K562 (cell line): ENCODE results near the gene MANF. TPM values are rescaled to one million over a fixed set of nuclear protein-coding genes. Genes with fewer than 3 reads are reported as not detected.

Experiments
- ATAC-seq: fragments of 200-7000 bp; cut with Tn5 transposase; 3 replicates; pipeline ENCODE4 v1.9.1; 2020; ENCODE audit warnings: moderate library complexity
- BruUV-seq: library from RNA; stranded (reverse); fragments of 400-500 nt; replicated peaks from 2 replicates; lab custom pipeline; 2021; lab: Mats Ljungman, UMichigan
- CTCF ChIA-PET: fragments of 300-600 bp; formaldehyde crosslinking; extraction: SDS; loops from one replicate; lab custom pipeline; 2021; ENCODE audit warnings: low intra/inter-chr PET ratio; lab: Yijun Ruan, JAX
- POLR2A ChIA-PET: fragments of 300-600, 350-650 bp; sonication (Branson Sonifier 250); formaldehyde crosslinking; extraction: SDS; loops from one replicate; lab custom pipeline; 2021; ENCODE audit warnings: antibody characterized with exemption, inconsistent platforms; lab: Yijun Ruan, JAX
- DNase-seq, 4 experiments: peaks; one replicate each; pipeline versions ENCODE4 v3.0.0 to v3.0.0-alpha.2; 2011 to 2018; ENCODE audit warnings: low spot score in 3 of 4, mixed read lengths in 3 of 4; ENCODE audit errors: extremely low read depth in 1 of 4
- FAIRE-seq: peaks from 2 replicates; lab custom pipeline; 2011; peaks lifted over from hg19 to GRCh38; lab: Jason Lieb, UNC
- H2AFZ ChIP-seq: 2 replicates; pipeline ENCODE4 v1.6.0; 2011; ENCODE audit warnings: low read depth, low read length, control low read depth, inconsistent platforms
- H3K27ac ChIP-seq: fragments of 200-600 bp; 3 replicates; pipeline ENCODE4 v1.8.0; 2011; ENCODE audit warnings: low read depth, mild to moderate bottlenecking, control low read depth, inconsistent platforms, low read length, moderate library complexity, mixed read lengths; ENCODE audit errors: extremely low read depth
- H3K27me3 ChIP-seq, 2 experiments: fragments of 300-600 bp in 1 of 2; 2 replicates in 1 of 2; 3 replicates in 1 of 2; pipeline versions ENCODE4 v1.6.0 to v1.8.0; 2011; ENCODE audit warnings: inconsistent platforms in 2 of 2, low read length in 2 of 2, mild to moderate bottlenecking in 1 of 2, mixed read lengths in 1 of 2, moderate library complexity in 1 of 2; ENCODE audit not compliant: control insufficient read depth in 2 of 2, insufficient read depth in 2 of 2
- H3K36me3 ChIP-seq: fragments of 300-600 bp; 3 replicates; pipeline ENCODE4 v1.8.0; 2011; ENCODE audit warnings: mild to moderate bottlenecking, low read length, inconsistent platforms; ENCODE audit not compliant: control insufficient read depth, insufficient read depth
- H3K4me1 ChIP-seq, 2 experiments: fragments of 200-600 bp in 1 of 2; replicated peaks in 1 of 2; 2 replicates in 1 of 2; 3 replicates in 1 of 2; pipeline versions ENCODE4 v1.5.1 to v1.8.0; 2011; ENCODE audit warnings: inconsistent platforms in 2 of 2, low read length in 2 of 2, mild to moderate bottlenecking in 1 of 2, mixed read lengths in 1 of 2, moderate library complexity in 1 of 2; ENCODE audit not compliant: control insufficient read depth in 2 of 2, insufficient read depth in 2 of 2
- H3K4me2 ChIP-seq: 2 replicates; pipeline ENCODE4 v1.6.1; 2011; ENCODE audit warnings: low read length, control low read depth, inconsistent platforms, mixed read lengths; ENCODE audit not compliant: insufficient read depth
- H3K4me3 ChIP-seq: fragments of 200-600 bp; sonication (generic), shearing (Covaris generic); 2 replicates; pipeline ENCODE4 v1.5.1; 2016; ENCODE audit warnings: control low read depth, inconsistent platforms
- H3K79me2 ChIP-seq: fragments of 200-600 bp; 3 replicates; pipeline ENCODE4 v1.8.0; 2011; ENCODE audit warnings: low read length, inconsistent platforms; ENCODE audit not compliant: control insufficient read depth, insufficient read depth
- H3K9ac ChIP-seq, 2 experiments: 2 replicates each; pipeline versions ENCODE4 v1.6.0 to v1.6.1; 2011; ENCODE audit warnings: low read depth in 2 of 2, low read length in 2 of 2, control low read depth in 1 of 2, inconsistent platforms in 1 of 2, mild to moderate bottlenecking in 1 of 2, mixed read lengths in 1 of 2; ENCODE audit not compliant: insufficient read depth in 1 of 2
- H3K9me1 ChIP-seq: one replicate; pipeline ENCODE4 v1.6.0; 2011; ENCODE audit warnings: inconsistent platforms, mild to moderate bottlenecking, low read length, moderate library complexity; ENCODE audit not compliant: control insufficient read depth, insufficient read depth
- H3K9me3 ChIP-seq: replicated peaks from 2 replicates; pipeline ENCODE4 v1.5.1; 2011; ENCODE audit warnings: low read depth, low read length, inconsistent platforms; ENCODE audit not compliant: control insufficient read depth, insufficient read depth
- H4K20me1 ChIP-seq: replicated peaks from 2 replicates; pipeline ENCODE4 v1.6.1; 2011; ENCODE audit warnings: low read length, inconsistent platforms, mixed read lengths; ENCODE audit not compliant: control insufficient read depth, insufficient read depth
- CBX8 ChIP-seq: fragments of 200-600 bp; sonication (generic); IDR thresholded peaks from 2 replicates; pipeline ENCODE4 v1.6.1; 2012; ENCODE audit warnings: borderline replicate concordance, mixed run types, low read depth, mild to moderate bottlenecking, moderate library complexity, mixed read lengths, low read length, control low read depth, inconsistent platforms; ENCODE audit not compliant: poor library complexity, severe bottlenecking; ENCODE audit errors: extremely low read depth
- CREB1 ChIP-seq, 2 experiments: sonication (generic) in 1 of 2; formaldehyde crosslinking in 1 of 2; IDR thresholded peaks; 2 replicates each; pipeline versions ENCODE4 v1.6.1 to v1.8.0; 2012 to 2022; ENCODE audit warnings: inconsistent platforms in 1 of 2, mild to moderate bottlenecking in 1 of 2, missing genetic modification reagents in 1 of 2, moderate library complexity in 1 of 2
- CTCF ChIP-seq, 3 experiments: IDR thresholded peaks in 2 of 3; conservative IDR thresholded peaks in 1 of 3; 2 replicates each; pipeline ENCODE4 v1.5.1; 2011 to 2012; ENCODE audit warnings: low read length in 3 of 3, mild to moderate bottlenecking in 3 of 3, control low read depth in 2 of 3, improper control_type of control experiment in 1 of 3, inconsistent platforms in 1 of 3, low read depth in 1 of 3, mixed read lengths in 1 of 3, moderate library complexity in 1 of 3; ENCODE audit not compliant: insufficient read depth in 2 of 3
- DMBX1 ChIP-seq: fragments of 250-450 bp; sonication (Bioruptor Pico); IDR thresholded peaks from 2 replicates; pipeline ENCODE4 v1.8.0; 2022; ENCODE audit warnings: inconsistent platforms, mild to moderate bottlenecking, moderate library complexity, borderline replicate concordance
- E2F6 ChIP-seq, 2 experiments: IDR thresholded peaks; 2 replicates each; pipeline ENCODE4 v1.6.1; 2011; ENCODE audit warnings: borderline replicate concordance in 1 of 2, control low read depth in 1 of 2, low read depth in 1 of 2, low read length in 1 of 2, mild to moderate bottlenecking in 1 of 2, mixed read lengths in 1 of 2, moderate library complexity in 1 of 2; ENCODE audit not compliant: insufficient read depth in 1 of 2, insufficient read length in 1 of 2, poor library complexity in 1 of 2, severe bottlenecking in 1 of 2; ENCODE audit errors: extremely low read depth in 1 of 2
- WGBS: fragments of 100-300 bp; shearing (Covaris generic); methylation state at CpG from one replicate; pipeline ENCODE4 v1.1.6; 2016; ENCODE audit warnings: low coverage, mixed read lengths; ENCODE audit not compliant: insufficient coverage; ENCODE audit errors: missing lambda C conversion rate; 5-methylcytosine and 5-hydroxymethylcytosine counted together
- in situ Hi-C: fragments of 300-500 bp; cut with MboI; formaldehyde crosslinking; loops from 4 replicates; pipeline ENCODE4 v1.15.0; 2018; ENCODE audit warnings: inconsistent platforms, mixed read lengths
- intact Hi-C: fragments of 100-400 bp; cut with micrococcal nuclease; formaldehyde crosslinking; loops from 2 replicates; pipeline ENCODE4 v1.14.2; 2022
- polyA plus RNA-seq, 8 experiments: library from polyadenylated mRNA; depleted of rRNA in 4 of 8; stranded (reverse) in 5 of 8; unstranded in 3 of 8; fragments of >200 nt; fragmentation: Nextera tagmentation in 2 of 8; fragmentation: Illumina TruSeq in 1 of 8; extraction: Ambion mirVana in 2 of 8; extraction: Trizol in 1 of 8; gene quantifications; 2 replicates each; pipeline versions ENCODE4 v1.2.1 to v1.2.3, GENCODE V29; 2011 to 2014; ENCODE audit warnings: inconsistent platforms in 1 of 8, missing spikeins in 1 of 8
- total RNA-seq, 7 experiments: library from RNA; depleted of rRNA in 6 of 7; stranded (reverse); fragments of >200 nt in 6 of 7; fragmentation: Illumina TruSeq in 2 of 7; extraction: Trizol in 2 of 7; gene quantifications; 2 replicates each; pipeline versions ENCODE4 v1.2.1 to v1.2.3, GENCODE V29; 2011 to 2021; ENCODE audit warnings: low replicate concordance in 1 of 7

The MANF gene
- total and polyA plus RNA-seq, 9 of the 15 experiments (the other 6 are each of a cell fraction or from before 2014, with no cell fraction given): 6.5 to 52.7 (median 42.3) TPM

GRCh38 chr3:51382076-51382745 is 2.9 kb upstream of the MANF start:
- Histone ChIP-seq H4K20me1 (no peaks in the 10 kb centered on the region), H3K4me1 (peaks cover 8 to 11% of the 10 kb centered on the region in 2 experiments), H3K79me2 (peaks cover 30% of the 10 kb centered on the region), H3K9me1 (peaks cover 5% of the 10 kb centered on the region), H3K9ac (no peak overlapping the region), H2AFZ (no peak overlapping the region), H3K9me3 (no peaks in the 10 kb centered on the region), H3K4me2 (no peak overlapping the region), H3K36me3 (peaks cover 10% of the 10 kb centered on the region), H3K4me3 (no peak overlapping the region), H3K27me3 (peaks cover 0 to 14% of the 10 kb centered on the region in 2 experiments; a peak in 2 of 5 replicates), H3K27ac (no peak overlapping the region)
- no peak for DNase-seq
- ATAC-seq: no peak
- in situ Hi-C loops (no loop called here), intact Hi-C loops (loop anchor here (10.0 kb wide), 1 partner anchor 767 kb away; the partner anchor contains the start of genes CISH and MAPKAPK3)
- no peak for TF ChIP-seq CBX8
- TF ChIP-seq DMBX1: no peak
- TF ChIP-seq E2F6 (IDR thresholded peaks at IDR 0.05; ENCODE audit: borderline replicate concordance in 1 of 2, extremely low read depth in 1 of 2, insufficient read depth in 1 of 2, insufficient read length in 1 of 2, low read depth in 1 of 2, low read length in 1 of 2, poor library complexity in 1 of 2, severe bottlenecking in 1 of 2): peak in 1 of 2 experiments; percentile 34
- no peak for TF ChIP-seq CREB1 (IDR thresholded peaks at IDR 0.05)
- no peak for TF ChIP-seq CREB1 (CRISPR knock-in tag; IDR thresholded peaks at IDR 0.05)
- TF ChIP-seq CTCF (IDR thresholded peaks at IDR 0.05 in 2 of 3, conservative IDR thresholded peaks at IDR 0.05 in 1 of 3; ENCODE audit: insufficient read depth in 2 of 3, low read depth in 1 of 3, low read length in 3 of 3): peak in 1 of 3 experiments; percentile 10; a peak in 1 of 6 replicates
- ChIA-PET POLR2A (interaction anchor here (0.6 kb wide), 1 partner anchor 919 kb away, joined by 3 read pairs; no protein-coding TSS in a partner anchor), CTCF (no interaction called here)
- 82% methylated on average over 4 of the region's 4 CpGs for WGBS
- no peak for FAIRE-seq
- no TSS peak for BruUV-seq
